ENCODE measurements around the gene EXOC3L2. TPM values are rescaled to one million over a fixed set of nuclear protein-coding genes. Genes with fewer than 3 reads are reported as not detected.
A peak's percentile ranks its signal among the peaks of the same experiment; 100 is the strongest.

EXOC3L2 gene
- total RNA-seq, 1 donor from 2014 or later, result 0.12 TPM

DNA sequence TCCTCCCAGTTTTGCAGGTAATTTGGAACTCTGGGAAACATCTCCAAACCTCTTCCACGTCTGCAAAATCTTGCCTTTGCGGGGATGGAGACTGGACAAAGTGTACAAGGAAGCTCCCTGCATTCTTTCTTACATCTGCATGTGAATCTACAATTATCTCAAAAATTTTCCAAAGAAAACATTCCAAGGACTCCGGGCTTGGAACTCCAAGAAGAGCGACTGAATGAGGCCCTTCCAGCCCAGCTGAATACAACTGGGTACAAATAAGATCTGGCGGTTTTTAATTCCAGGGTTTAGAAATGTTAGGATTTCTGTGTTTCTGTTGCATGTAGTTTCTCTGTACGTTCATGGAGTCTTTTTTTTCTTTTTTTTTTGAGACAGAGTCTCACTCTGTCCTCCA, 28.5 kb downstream of the EXOC3L2 start:
- no peak overlapping the region for H3K4me3 ChIP-seq (ENCODE audit: low read depth, low read length)
- DNase-seq (ENCODE audit: low read depth), result no peak
- TF ChIP-seq CTCF (conservative IDR thresholded peaks at IDR 0.05; ENCODE audit: low read depth, low read length), result no peak

DNA sequence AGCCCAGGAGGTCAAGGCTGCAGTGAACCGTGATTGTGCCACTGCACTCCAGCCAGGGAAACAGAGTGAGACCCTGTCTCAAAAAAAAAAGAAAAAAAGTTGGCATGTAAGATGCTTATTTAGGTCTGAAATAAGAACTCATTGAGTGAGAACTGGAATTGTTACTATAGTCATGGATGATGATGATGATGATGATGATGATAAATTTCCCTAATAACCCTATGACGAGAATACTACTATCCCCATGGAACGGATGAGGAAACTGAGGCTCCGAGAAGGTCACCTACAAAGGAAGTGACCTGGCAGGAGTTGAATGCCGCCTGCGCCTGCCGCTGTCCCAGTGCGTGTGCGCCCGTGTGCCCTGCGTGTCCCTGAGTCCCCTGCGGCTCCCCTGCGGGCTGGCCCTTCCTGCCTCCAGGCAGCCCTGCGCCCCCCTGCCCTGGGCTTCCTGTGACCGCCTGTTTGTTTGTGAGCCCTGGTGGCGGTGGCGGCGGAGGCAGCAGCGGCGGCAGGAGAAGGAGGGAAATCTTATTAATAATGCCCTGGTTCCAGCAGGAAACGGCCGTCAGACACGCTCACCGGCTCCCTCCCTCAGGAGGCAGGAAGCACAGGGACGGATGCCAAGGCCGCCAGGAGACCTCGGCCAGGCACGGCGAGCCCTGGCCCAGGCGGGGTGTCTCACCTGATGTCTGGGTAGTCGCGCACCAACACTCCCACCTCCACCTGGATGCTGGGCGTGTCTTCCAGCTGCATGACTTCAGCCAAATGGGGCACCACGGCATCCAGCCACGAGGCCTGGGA, 29.6 kb downstream of the EXOC3L2 start:
- DNase-seq (ENCODE audit: low read depth), result no peak
- H3K4me3 ChIP-seq (ENCODE audit: low read depth, low read length), result peak overlapping the region; percentile 6
- TF ChIP-seq CTCF (conservative IDR thresholded peaks at IDR 0.05; ENCODE audit: low read depth, low read length), result no peak

DNA sequence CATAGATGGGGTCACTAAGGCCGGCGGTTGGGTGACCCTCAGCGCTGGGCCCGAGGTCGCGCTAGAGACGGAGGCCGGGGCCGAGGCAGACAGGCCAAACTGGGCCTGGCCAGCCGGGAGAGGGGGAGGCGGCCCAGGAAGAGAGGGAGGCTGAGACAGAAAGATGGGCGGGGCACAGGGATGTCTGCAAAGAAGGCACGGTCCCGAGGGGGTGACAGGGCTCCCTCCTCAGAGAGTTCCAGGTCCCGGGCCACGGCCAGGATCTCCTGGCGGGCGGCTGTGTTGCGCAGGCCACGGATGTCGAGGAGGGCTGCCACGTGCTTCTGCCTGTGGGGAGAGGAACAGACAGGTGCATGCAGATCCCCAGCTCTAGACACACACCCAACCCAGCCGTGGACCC, 32.2 kb downstream of the EXOC3L2 start:
- no peak overlapping the region for H3K4me3 ChIP-seq (ENCODE audit: low read depth, low read length)
- DNase-seq (ENCODE audit: low read depth), result no peak
- TF ChIP-seq CTCF (conservative IDR thresholded peaks at IDR 0.05; ENCODE audit: low read depth, low read length), result no peak

GRCh38 chr19:45211751-45212381, 33.3 kb downstream of the EXOC3L2 start:
- no peak for DNase-seq (ENCODE audit: low read depth)
- H3K4me3 ChIP-seq (ENCODE audit: low read depth, low read length), result no peak overlapping the region
- no peak for TF ChIP-seq CTCF (conservative IDR thresholded peaks at IDR 0.05; ENCODE audit: low read depth, low read length)

DNA sequence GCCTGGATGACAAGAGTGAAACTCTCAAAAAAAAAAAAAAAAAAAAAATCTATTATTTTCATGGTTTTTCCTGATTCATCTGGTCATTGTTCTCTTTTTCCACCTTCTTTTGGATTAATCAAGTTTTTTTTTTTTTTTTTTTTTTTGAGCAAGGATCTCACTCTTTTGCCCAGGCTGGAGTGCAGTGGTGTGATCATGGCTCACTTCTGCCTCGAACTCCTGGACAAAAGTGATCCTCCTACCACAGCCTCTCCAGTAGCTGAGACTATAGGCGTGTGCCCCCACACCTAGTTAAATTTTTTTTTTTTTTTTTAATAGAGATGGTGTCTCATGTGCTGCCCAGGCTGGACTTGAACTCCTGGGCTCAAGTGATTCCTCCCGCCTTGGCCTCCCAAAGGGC, 38.9 kb downstream of the EXOC3L2 start:
- DNase-seq (ENCODE audit: low read depth), result no peak
- H3K4me3 ChIP-seq (ENCODE audit: low read depth, low read length), result no peak overlapping the region
- TF ChIP-seq CTCF (conservative IDR thresholded peaks at IDR 0.05; ENCODE audit: low read depth, low read length), result no peak

- DNase-seq (ENCODE audit: low read depth), result no peak
- TF ChIP-seq CTCF (conservative IDR thresholded peaks at IDR 0.05; ENCODE audit: low read depth, low read length), result no peak
- no peak overlapping the region for H3K4me3 ChIP-seq (ENCODE audit: low read depth, low read length)
Measured at GRCh38 chr19:45205810-45206209, 39.4 kb downstream of the EXOC3L2 start.
